PC-9 (cell line): ENCODE measurements around the gene DOC2B. TPM values are rescaled to one million over a fixed set of nuclear protein-coding genes. Genes with fewer than 3 reads are reported as not detected.

Experiments
- BruUV-seq: library from RNA; stranded (reverse); fragments of 400-500 nt; replicated peaks from 2 replicates; lab custom pipeline; 2021; lab: Mats Ljungman, UMichigan
- CTCF ChIA-PET: fragments of 300-600 bp; sonication (Branson Sonifier 250); formaldehyde crosslinking; loops from one replicate; lab custom pipeline; 2022; ENCODE audit warnings: antibody characterized with exemption; lab: Charles Lee
- POLR2A ChIA-PET: fragments of 300-600 bp; sonication (Branson Sonifier 250); formaldehyde crosslinking; loops from one replicate; lab custom pipeline; 2022; ENCODE audit warnings: antibody characterized with exemption; ENCODE audit not compliant: unreplicated experiment; lab: Charles Lee
- DNase-seq, 2 experiments: peaks; one replicate each; pipeline versions ENCODE4 v3.0.0 to v3.0.0-alpha.2; 2015 to 2022; ENCODE audit warnings: mixed read lengths in 1 of 2
- H2AFZ ChIP-seq: fragments of 200-600 bp; sonication (generic); 2 replicates; pipeline ENCODE4 v1.8.1; 2017; ENCODE audit warnings: antibody characterized with exemption
- H3F3A ChIP-seq: fragments of 200-600 bp; sonication (generic); 2 replicates; pipeline ENCODE4 v1.8.1; 2017; ENCODE audit warnings: antibody characterized with exemption, mild to moderate bottlenecking, low read depth; ENCODE audit not compliant: insufficient read depth
- H3K27ac ChIP-seq: fragments of 200-600 bp; sonication (generic); 2 replicates; pipeline ENCODE4 v1.6.1; 2016; ENCODE audit warnings: mixed run types
- H3K27me3 ChIP-seq: fragments of 200-600 bp; sonication (generic); 2 replicates; pipeline ENCODE4 v1.6.1; 2016; ENCODE audit warnings: low read depth, mixed run types; ENCODE audit not compliant: insufficient read depth
- H3K36me3 ChIP-seq: fragments of 200-600 bp; sonication (generic); 2 replicates; pipeline ENCODE4 v1.6.1; 2016; ENCODE audit warnings: low read depth, mixed run types
- H3K4me1 ChIP-seq: fragments of 200-600 bp; sonication (generic); replicated peaks from 2 replicates; pipeline ENCODE4 v1.6.1; 2016; ENCODE audit warnings: mixed run types; ENCODE audit not compliant: insufficient read depth
- H3K4me2 ChIP-seq: fragments of 200-600 bp; sonication (generic); 2 replicates; pipeline ENCODE4 v1.6.1; 2017; ENCODE audit warnings: mixed run types
- H3K4me3 ChIP-seq: fragments of 200-600 bp; sonication (generic); 2 replicates; pipeline ENCODE4 v1.6.1; 2016; ENCODE audit warnings: mixed run types
- H3K79me2 ChIP-seq: fragments of 200-600 bp; sonication (generic); 2 replicates; pipeline ENCODE4 v1.6.1; 2017; ENCODE audit warnings: low read depth, mixed run types
- H3K9me2 ChIP-seq: fragments of 200-600 bp; sonication (generic); 2 replicates; pipeline ENCODE4 v1.8.1; 2017; ENCODE audit warnings: mild to moderate bottlenecking; ENCODE audit not compliant: insufficient read depth
- H3K9me3 ChIP-seq: fragments of 200-600 bp; sonication (generic); 2 replicates; pipeline ENCODE4 v1.8.1; 2016; ENCODE audit warnings: low read depth; ENCODE audit not compliant: insufficient read depth
- H4K20me1 ChIP-seq: fragments of 200-600 bp; sonication (generic); 2 replicates; pipeline ENCODE4 v1.8.1; 2017; ENCODE audit not compliant: insufficient read depth
- CTCF ChIP-seq: fragments of 200-600 bp; sonication (generic); conservative IDR thresholded peaks from 2 replicates; pipeline ENCODE4 v1.6.1; 2017; ENCODE audit warnings: mixed run types, antibody characterized with exemption, mild to moderate bottlenecking, moderate library complexity
- EZH2 ChIP-seq: fragments of 200-600 bp; sonication (generic); IDR thresholded peaks from 2 replicates; pipeline ENCODE4 v1.8.0; 2017; ENCODE audit warnings: antibody characterized with exemption, low read depth
- intact Hi-C: fragments of 100-400 bp; cut with micrococcal nuclease; formaldehyde crosslinking; loops from one replicate; pipeline ENCODE4 v1.10.0; 2022; ENCODE audit not compliant: unreplicated experiment
- total RNA-seq: library from RNA; stranded (reverse); gene quantifications from 2 replicates; pipeline ENCODE4 v1.2.3, GENCODE V29; 2021

DOC2B gene
- total RNA-seq, 1 experiment from 2014 or later: not detected

GRCh38 chr17:161481-161880 is 20.0 kb downstream of the DOC2B start:
- no peaks in the 10 kb centered on the region for H4K20me1 ChIP-seq
- no peak for TF ChIP-seq CTCF
- TF ChIP-seq EZH2: no peak
- POLR2A ChIA-PET: no interaction called here
- no peaks in the 10 kb centered on the region for H3K9me3 ChIP-seq
- H3K36me3 ChIP-seq: no peaks in the 10 kb centered on the region
- H3K27ac ChIP-seq: no peak overlapping the region
- no peak overlapping the region for H2AFZ ChIP-seq
- CTCF ChIA-PET: no interaction called here
- H3K4me2 ChIP-seq: no peak overlapping the region
- no peak for DNase-seq
- intact Hi-C loops: no loop called here
- H3F3A ChIP-seq: no peaks in the 10 kb centered on the region
- BruUV-seq: no TSS peak
- H3K4me3 ChIP-seq: no peak overlapping the region
- H3K9me2 ChIP-seq: no peaks in the 10 kb centered on the region
- H3K79me2 ChIP-seq: no peaks in the 10 kb centered on the region
- H3K4me1 ChIP-seq: no peaks in the 10 kb centered on the region
- H3K27me3 ChIP-seq: peaks cover 19% of the 10 kb centered on the region

GRCh38 chr17:160336-160735 is 21.1 kb downstream of the DOC2B start:
- Histone ChIP-seq H3K4me1 (no peaks in the 10 kb centered on the region), H3K4me2 (no peak overlapping the region), H3K27ac (no peak overlapping the region), H2AFZ (no peak overlapping the region), H3F3A (no peaks in the 10 kb centered on the region), H3K9me2 (no peaks in the 10 kb centered on the region), H4K20me1 (no peaks in the 10 kb centered on the region), H3K36me3 (no peaks in the 10 kb centered on the region), H3K9me3 (no peaks in the 10 kb centered on the region), H3K79me2 (no peaks in the 10 kb centered on the region), H3K27me3 (peaks cover 19% of the 10 kb centered on the region), H3K4me3 (no peak overlapping the region)
- no peak for DNase-seq
- ChIA-PET POLR2A (no interaction called here), CTCF (no interaction called here)
- no peak for TF ChIP-seq CTCF
- intact Hi-C loops: no loop called here
- no TSS peak for BruUV-seq

DNA sequence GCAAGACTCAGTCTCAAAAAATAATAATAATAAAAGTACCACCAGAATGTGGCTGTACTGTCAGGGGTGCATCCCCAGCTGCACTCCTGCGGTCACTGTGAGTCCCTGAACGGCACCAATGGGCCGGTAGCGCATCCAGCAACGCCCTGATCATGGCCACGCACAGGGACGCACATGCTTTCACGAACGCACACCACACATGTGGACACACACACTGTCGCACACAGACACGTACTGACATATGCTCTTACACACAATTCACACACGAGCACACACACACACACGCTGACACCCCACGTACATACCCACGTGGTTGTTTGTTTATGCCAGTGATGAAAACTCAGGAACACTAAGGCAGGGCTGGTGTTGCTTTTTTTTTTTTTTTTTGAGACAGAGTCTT is 21.8 kb downstream of the DOC2B start:
- H2AFZ ChIP-seq: no peak overlapping the region
- ChIA-PET POLR2A (no interaction called here), CTCF (no interaction called here)

More for the DNA sequence above, 21.8 kb downstream of the DOC2B start:
- no peak for DNase-seq
- Histone ChIP-seq H3K36me3 (no peaks in the 10 kb centered on the region), H3K9me3 (no peaks in the 10 kb centered on the region), H3K79me2 (no peaks in the 10 kb centered on the region), H3K9me2 (no peaks in the 10 kb centered on the region), H3K27me3 (peaks cover 19% of the 10 kb centered on the region), H3F3A (no peaks in the 10 kb centered on the region), H4K20me1 (no peaks in the 10 kb centered on the region), H3K4me1 (no peaks in the 10 kb centered on the region), H3K27ac (no peak overlapping the region), H3K4me2 (no peak overlapping the region), H3K4me3 (no peak overlapping the region)
- intact Hi-C loops: no loop called here
- no TSS peak for BruUV-seq
- TF ChIP-seq CTCF (no peak), EZH2 (no peak)
